NT2/D1 (cell line): Measurements from ENCODE around the gene BEGAIN.

Source experiments
- DNase-seq: peaks from one replicate; pipeline ENCODE4 v3.0.0-alpha.2; 2011; ENCODE audit warnings: low read depth, low spot score
- H3K27me3 ChIP-seq: 2 replicates; pipeline ENCODE4 v1.6.0; 2011; ENCODE audit warnings: mild to moderate bottlenecking; ENCODE audit not compliant: insufficient read length, insufficient read depth
- H3K36me3 ChIP-seq: 2 replicates; pipeline ENCODE4 v1.6.1; 2011; ENCODE audit warnings: mild to moderate bottlenecking, low read length, mixed read lengths; ENCODE audit not compliant: insufficient read depth, insufficient read length
- H3K4me1 ChIP-seq: 2 replicates; pipeline ENCODE4 v1.5.1; 2011; ENCODE audit not compliant: insufficient read depth, insufficient read length
- H3K4me3 ChIP-seq: 2 replicates; pipeline ENCODE4 v1.5.1; 2011; ENCODE audit warnings: low read depth; ENCODE audit not compliant: insufficient read length
- H3K9ac ChIP-seq: 2 replicates; pipeline ENCODE4 v1.6.0; 2011; ENCODE audit warnings: low read depth; ENCODE audit not compliant: insufficient read length
- H3K9me3 ChIP-seq: 2 replicates; pipeline ENCODE4 v1.5.1; 2011; ENCODE audit warnings: mild to moderate bottlenecking, low read length; ENCODE audit not compliant: insufficient read depth
- SUZ12 ChIP-seq: IDR thresholded peaks from 2 replicates; pipeline ENCODE4 v1.6.1; 2011; ENCODE audit not compliant: insufficient read length, insufficient read depth; ENCODE audit errors: extremely low read depth
- YY1 ChIP-seq: IDR thresholded peaks from 2 replicates; pipeline ENCODE4 v1.6.1; 2011; ENCODE audit not compliant: insufficient read length, insufficient read depth
- ZNF274 ChIP-seq: IDR thresholded peaks from 2 replicates; pipeline ENCODE4 v1.6.1; 2011; ENCODE audit warnings: mild to moderate bottlenecking, low read depth, low read length

The BEGAIN gene

DNA sequence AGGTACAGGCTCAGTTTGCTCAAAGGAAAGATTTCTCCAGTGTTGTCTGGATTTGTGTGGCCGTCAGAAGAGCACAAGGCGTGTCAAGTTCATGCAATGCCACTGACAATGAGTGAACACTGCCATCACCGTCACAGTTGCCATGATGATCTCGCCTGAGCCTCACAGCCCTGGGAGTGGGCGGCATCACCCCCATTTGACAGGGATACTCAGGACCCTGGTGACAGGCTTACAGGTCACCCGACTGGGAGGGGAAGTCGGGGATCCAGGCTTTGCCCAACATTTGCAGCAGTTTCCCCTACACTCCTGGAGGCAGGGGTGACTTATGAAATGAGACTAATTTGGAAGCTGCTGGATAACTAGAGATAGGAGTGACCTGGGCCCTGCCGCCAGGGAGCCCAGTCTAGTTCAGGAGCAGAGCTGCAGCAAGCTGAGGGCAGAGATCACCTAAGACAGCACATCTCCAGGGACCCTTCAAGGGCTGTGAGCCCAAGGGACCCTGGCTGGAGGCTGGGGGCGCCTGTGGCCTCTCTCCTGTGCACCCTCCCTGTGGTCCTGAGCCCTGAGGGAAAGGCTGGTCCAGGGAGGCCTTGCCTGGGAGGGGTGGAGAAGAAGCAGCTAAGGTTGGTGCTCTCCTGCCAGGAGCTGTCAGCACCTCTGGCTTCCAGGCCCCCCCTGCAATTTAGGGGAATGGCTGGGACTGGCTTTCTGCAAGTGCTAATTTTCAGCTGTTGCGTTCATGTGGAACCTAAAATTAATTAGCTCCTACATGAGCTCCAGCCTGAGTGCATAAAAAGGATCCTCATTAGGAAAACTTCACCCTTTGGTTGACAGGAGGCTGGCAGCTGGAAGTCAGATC, 32.4 kb upstream of the BEGAIN start:
- TF ChIP-seq ZNF274: no peak
- no peak for TF ChIP-seq YY1
- TF ChIP-seq SUZ12: no peak
- H3K9me3 ChIP-seq: no peaks in the 10 kb centered on the region
- H3K4me1 ChIP-seq: peaks cover 3% of the 10 kb centered on the region
- H3K4me3 ChIP-seq: no peak overlapping the region
- H3K36me3 ChIP-seq: no peaks in the 10 kb centered on the region
- no peak overlapping the region for H3K9ac ChIP-seq
- no peaks in the 10 kb centered on the region for H3K27me3 ChIP-seq
- DNase-seq: no peak

DNA sequence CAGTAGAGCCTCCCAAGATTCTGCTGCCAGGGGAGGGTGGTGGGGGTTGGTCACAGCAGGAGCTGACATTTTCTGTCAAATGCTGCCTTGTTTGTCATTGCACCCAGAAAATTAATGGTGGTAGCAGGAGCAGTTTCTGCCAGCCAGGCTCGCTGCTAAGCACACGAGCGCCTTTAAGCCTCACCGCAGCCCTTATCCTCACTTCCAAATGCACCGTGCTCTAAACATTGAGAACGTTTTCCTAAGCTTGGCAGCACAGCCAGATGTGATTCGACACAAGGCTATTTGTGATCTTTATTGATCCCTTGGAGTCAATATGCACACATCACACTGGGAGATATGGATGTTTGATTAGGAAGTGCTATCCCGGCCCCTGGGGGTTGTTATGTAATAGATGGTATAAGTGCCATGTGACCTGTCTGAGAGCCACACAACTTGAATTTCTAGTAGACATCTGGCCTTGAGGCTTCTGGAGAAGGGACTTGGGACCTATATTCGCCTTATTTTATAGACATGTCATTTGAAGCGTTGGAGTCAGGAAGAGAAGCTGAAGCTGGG, 31.6 kb upstream of the BEGAIN start:
- H3K9ac ChIP-seq: no peak overlapping the region
- H3K4me3 ChIP-seq: no peak overlapping the region
- TF ChIP-seq YY1: no peak
- no peak for TF ChIP-seq ZNF274
- TF ChIP-seq SUZ12: no peak
- no peaks in the 10 kb centered on the region for H3K27me3 ChIP-seq
- DNase-seq: no peak
- no peaks in the 10 kb centered on the region for H3K9me3 ChIP-seq
- H3K4me1 ChIP-seq: peaks cover 3% of the 10 kb centered on the region
- no peaks in the 10 kb centered on the region for H3K36me3 ChIP-seq

DNA sequence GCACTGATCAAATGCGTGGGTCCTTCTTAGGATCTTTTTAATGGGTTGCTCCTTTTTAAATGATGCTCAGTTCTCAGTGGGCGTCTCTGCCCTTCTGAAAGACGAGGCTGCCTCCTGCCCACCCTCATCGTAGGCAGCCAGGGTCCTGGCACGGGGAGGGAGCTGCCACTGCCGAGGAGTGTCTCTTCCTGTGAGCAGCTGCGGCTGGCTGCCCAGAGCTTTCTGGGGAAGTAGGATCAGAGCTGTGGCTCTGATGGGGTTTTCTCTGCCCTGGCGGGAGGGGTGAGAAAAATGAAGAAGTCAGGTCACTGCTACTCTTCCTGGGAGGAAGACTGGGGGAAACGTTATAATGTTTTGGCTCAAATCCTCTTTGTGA, 31.1 kb upstream of the BEGAIN start:
- no peaks in the 10 kb centered on the region for H3K9me3 ChIP-seq
- no peak for DNase-seq
- H3K4me3 ChIP-seq: no peak overlapping the region
- no peaks in the 10 kb centered on the region for H3K27me3 ChIP-seq
- no peak overlapping the region for H3K9ac ChIP-seq
- no peaks in the 10 kb centered on the region for H3K36me3 ChIP-seq
- no peak for TF ChIP-seq ZNF274
- TF ChIP-seq YY1: no peak
- TF ChIP-seq SUZ12: no peak
- H3K4me1 ChIP-seq: peaks cover 4% of the 10 kb centered on the region

DNA sequence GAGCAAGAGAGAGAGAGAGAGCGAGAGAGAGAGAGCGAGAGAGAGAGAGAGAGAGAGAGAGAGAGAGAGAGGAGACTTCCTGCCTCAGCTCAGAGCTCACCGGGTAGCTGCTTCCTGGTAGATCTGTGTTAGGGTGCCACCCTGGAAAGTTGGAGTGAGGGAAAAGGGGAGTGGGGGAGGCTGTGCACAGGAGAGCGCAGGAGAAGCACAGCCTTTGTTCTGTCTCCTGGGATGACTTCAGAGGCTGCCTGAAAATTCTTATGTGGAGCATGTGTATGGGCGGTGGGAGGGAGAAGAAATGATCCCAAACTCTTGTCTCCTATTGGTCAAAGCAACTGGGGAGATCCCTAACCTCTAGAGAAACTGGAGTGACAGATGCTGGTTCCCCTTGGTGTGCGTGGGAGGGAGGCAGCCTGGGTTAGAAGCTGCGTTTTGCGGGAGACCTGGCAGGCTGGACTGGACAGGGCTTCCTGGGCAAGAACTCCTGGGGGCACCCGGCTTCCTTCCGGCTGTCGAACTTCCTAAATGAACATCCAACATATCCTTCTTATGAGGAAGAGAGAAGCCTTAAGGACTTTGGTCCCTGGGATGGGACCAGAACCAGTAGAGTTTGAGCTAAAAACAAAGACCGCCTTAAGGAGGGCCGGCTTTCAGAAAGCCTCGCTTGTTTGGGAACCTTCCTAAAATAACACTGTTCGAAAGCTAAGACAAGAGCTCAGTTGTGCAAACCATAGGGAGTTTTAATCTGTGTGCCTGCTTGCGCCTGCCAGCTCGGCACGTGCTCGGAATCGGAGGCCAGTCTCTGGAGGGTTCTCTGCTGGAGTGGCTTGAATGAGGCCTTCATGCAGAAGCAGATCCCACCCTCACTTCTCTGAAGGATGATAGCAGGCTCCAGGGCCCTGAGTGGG, 30.4 kb upstream of the BEGAIN start:
- no peak for DNase-seq
- H3K9me3 ChIP-seq: no peaks in the 10 kb centered on the region
- no peaks in the 10 kb centered on the region for H3K36me3 ChIP-seq
- TF ChIP-seq YY1 (no peak), SUZ12 (no peak), ZNF274 (no peak)
- no peak overlapping the region for H3K9ac ChIP-seq
- H3K27me3 ChIP-seq: no peaks in the 10 kb centered on the region
- peaks cover 5% of the 10 kb centered on the region for H3K4me1 ChIP-seq
- no peak overlapping the region for H3K4me3 ChIP-seq

DNA sequence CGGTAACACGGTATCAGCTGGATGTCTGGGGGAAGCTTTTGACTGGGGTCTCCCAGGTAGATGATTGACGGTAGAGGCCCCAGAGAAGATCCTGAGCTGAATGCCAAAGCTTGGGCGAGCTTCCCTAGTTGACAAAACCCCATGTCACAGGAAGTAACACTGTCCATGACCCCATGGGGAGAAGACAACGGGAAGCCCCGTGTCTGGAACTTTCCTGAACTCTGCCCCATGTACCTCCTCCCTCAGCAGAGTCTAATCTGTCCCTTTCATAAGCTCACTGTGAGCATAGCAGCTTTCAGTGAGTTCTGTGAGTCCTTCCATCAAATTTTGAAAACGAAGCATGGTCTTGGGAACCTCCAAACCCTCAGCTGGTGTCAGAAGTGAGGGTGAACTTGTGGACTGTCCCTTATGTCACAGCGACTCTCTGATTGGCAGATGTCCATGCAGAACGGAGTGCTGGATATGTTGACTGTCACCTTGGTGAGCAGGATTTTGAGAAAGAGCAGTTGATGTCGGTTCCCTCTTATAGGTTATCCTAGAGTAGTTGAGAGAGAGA, 29.7 kb upstream of the BEGAIN start:
- Histone ChIP-seq H3K36me3 (no peaks in the 10 kb centered on the region), H3K9ac (no peak overlapping the region), H3K4me3 (no peak overlapping the region), H3K4me1 (peaks cover 5% of the 10 kb centered on the region), H3K9me3 (no peaks in the 10 kb centered on the region), H3K27me3 (no peaks in the 10 kb centered on the region)
- no peak for TF ChIP-seq SUZ12
- no peak for TF ChIP-seq YY1
- no peak for TF ChIP-seq ZNF274
- no peak for DNase-seq

DNA sequence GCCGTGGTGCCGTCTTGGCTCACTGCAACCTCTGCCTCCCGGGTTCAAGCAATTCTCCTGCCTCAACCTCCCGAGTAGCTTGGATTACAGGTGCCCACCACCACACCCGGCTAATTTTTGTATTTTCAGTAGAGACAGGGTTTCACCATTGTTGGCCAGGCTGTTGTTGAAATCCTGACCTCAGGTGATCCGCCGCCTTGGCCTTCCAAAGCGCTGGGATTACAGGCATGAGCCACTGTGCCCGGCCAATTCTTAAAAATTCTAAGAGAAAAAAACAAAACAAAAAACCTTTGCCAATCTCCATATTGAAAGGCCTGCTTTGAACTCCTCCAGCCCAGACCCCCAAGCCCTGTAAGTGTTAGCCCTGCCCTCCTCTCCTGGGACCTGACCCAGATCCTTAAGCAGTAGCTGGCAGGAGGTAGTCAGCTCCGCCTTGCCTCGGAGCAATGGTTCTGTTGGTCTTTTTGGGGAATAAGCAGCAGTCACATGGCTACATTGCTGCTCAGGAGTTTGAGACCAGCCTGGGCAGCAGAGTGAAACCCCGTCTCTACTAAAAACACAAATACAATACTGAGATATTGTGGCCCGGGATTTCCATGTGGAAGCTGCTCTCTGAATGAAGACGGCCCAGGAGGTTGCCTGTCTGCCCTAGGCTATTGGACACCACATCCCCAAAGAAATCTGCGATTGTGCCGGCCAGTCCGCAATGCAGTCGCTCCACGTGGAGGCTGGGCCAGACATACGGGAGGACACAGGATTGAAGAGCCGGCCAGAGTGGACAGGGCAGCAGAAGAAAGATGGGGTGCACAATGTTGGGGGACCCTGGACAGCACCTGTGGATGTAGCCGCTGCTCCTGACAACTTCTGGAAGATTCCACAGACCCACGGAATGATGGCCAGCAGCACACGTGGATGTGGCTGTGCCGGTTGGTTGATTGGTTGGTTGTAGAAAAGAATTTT, 28.8 kb upstream of the BEGAIN start:
- Histone ChIP-seq H3K9me3 (no peaks in the 10 kb centered on the region), H3K36me3 (no peaks in the 10 kb centered on the region), H3K27me3 (no peaks in the 10 kb centered on the region), H3K4me1 (peaks cover 5% of the 10 kb centered on the region), H3K9ac (no peak overlapping the region), H3K4me3 (no peak overlapping the region)
- no peak for TF ChIP-seq SUZ12
- TF ChIP-seq ZNF274: no peak
- no peak for TF ChIP-seq YY1
- DNase-seq: no peak
